ENCODE data around the gene CCDC171.
"Not testable (repeated sequence)": the region's sequence is repeated elsewhere in the genome, so short reads cannot be mapped to it uniquely, and the experiment has no call there.

CCDC171 gene

GRCh38 chr9:15552636-15553527 lies at the start of gene CCDC171:
TSS of gene CCDC171 (plus strand) at chr9:15553043. CDS start at chr9:15564089, 11,046 bp downstream.
- DNase-seq = peak; percentile 74 to 80

GRCh38 chr9:15505921-15506320 lies 46.9 kb upstream of the CCDC171 start:
- no peak for DNase-seq

DNA sequence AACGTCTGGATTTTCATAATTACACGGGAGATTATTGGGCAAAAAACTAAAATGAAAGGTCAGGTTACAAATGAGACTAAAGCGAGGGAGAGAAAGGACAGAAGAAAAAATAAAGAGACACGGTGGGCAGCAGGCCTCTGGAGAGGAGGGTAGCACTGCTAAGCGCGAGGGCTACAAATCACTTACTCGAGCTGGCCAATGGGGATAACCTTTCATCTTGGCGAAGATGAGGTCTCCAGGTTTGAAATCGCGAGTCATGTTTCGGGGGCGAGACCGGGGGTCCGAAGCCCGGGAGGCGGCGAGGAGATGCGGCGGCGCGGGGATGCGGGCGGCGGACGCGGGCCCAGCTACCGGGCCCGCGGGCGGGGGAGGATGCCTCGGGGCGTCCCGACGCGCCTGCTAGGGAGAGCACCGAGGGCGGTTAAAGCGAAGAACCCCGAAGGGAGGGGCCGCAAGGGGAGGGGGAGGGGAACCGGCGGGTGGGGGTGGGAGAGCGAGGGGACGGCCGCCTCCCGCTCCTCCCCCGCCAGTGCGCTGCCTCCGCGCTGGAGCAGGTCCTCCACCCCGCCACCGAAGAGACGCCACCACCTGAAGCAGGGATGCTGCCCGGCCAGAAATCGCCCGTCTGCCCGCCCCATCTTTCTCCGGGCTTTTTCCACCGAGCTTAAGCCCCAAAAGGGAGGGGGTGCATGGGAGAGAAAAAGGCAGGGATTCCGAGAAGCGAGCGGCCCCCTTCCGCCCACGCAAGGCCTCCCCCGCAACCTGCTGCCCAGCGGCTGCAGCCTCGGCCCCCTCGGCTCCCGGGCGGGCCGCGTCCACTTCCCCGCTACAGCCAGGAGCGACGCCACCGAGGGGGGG lies 42.7 kb upstream of the CCDC171 start:
- peak; percentile 54 to 58 for DNase-seq

DNA sequence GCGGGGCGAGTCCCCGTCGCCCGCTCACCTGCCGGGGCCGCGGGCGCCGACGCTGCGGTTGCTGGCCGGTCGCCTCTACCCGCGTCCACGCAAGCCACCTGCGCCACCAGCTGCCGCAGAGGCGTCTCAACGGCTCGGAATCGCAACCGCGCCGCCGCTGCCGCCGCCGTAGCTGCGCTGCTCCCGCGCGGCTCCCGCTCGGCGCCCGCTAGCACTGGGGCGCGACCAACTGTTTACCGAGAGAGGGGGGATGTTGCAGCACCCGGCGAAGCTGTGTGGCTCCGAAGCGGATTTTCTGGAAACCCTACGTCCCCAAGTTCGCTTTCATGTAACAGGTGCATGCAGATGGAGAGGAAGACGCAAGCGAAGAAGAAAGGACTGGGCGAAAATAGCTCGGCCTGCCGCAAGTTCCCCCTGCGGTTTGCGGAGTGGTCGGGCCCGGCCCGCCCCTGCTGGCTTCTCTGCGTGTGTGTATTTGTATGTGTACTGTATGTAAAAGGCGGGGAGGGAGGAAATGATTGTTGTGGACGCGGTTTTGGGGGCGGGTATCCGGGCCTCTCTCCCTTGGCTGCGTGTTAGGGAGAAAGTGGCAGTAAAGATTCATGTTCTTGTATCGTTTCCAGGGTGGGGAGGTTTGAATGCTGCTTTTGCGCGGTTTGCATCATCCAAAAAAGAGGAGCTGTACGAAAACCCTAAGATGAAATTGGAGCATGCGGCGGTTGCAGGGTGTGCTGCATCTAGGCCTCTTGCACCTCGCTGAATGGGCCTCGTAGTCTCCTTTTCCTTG lies 41.9 kb upstream of the CCDC171 start, which contains the start of gene PSIP1:
TSS of gene PSIP1 (minus strand) at position 182 of the 787 bp plus-strand sequence. CDS start 782 bp downstream, outside the sequence.
- peak; percentile 75 to 76 for DNase-seq

DNA sequence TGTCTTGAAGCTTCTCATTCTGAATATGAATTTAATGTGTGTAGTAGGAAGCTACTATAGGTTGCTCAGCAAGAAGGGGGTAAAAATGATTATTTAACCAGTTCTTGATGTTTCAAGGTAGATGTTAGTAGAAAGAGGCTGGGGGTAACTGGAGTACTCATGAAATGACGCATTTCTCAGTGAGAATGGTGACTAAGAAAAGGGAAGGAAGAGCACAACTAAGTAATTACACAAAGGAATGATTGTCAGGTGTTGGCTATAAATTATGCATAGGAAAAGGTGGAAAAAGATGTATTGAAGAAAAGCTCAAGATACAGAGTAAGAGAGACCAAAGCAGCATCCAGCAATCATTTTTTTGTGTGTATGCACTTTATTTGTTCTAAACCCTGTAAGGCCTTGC lies 40.6 kb upstream of the CCDC171 start:
- DNase-seq = no peak

DNA sequence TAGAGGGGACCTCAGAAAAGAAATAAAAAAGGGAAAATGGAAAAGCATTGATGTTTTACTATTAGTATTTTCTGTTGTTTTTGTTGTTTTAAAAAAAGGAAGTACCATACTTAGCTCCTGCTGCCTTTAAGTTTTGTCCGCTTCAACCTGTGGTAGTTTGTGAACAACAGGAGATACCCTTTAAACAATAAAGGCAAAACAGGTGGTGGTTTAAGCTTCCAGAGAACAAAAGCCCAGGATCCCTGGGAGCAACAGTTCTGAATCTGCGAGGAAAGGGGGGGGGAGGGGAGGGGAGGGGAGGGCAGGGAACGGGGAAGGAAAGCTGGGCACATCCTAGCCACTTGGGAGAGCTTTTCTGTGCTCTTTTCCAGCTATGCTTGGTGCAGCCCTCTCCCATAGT lies 40.0 kb upstream of the CCDC171 start:
- DNase-seq = no peak

DNA sequence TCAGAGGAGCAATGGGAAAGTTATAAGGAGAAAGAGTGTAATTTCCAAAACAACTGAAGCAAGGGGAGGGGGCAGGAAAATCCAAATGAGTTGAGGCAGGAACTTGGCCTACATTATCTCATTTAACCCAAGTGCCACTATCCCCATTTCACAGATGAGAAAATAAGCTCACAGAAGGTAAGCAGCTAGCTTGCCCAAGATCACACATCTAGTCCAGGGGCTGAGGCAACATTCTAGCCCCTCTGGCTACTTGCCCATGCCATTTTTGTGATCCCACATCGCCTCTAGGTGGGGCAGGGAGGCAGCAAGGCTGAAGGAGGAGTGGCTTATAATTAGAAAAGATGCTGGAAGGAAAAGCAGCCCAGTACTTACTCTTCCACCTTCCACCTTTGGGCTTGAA lies 39.5 kb upstream of the CCDC171 start:
- DNase-seq = no peak

GRCh38 chr9:15519831-15520230 lies 33.0 kb upstream of the CCDC171 start:
- no peak for DNase-seq

GRCh38 chr9:15521254-15521653 lies 31.6 kb upstream of the CCDC171 start:
- DNase-seq = no peak

DNA sequence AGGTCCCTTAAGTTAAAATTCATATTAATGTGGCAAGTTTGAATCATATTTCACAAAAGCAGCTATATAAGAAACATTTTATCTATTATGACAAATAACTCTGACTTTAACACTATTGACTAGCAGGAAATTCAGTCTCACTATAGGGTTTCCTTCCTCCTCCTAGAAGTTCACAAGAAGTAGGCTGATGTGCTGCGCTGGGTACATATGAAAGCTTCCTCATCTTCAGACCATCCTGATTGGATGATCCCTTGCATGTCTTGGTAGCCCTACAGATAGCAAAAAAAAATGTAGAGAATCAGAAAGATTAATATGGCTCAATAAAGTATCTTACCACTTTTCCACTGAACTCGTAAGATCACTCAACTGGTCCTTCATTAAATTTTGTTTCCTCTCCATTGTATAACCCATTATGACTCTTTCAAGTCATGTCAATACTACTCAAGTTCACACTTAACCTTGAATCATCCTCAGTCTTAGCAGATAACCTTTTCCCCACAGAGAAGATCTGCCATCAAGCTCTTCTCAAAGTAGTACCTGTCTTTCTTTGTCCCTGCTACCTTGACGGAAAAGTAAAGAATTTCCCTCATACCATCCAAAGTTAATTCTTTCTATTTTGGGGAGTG lies 30.6 kb upstream of the CCDC171 start:
- no peak for DNase-seq

DNA sequence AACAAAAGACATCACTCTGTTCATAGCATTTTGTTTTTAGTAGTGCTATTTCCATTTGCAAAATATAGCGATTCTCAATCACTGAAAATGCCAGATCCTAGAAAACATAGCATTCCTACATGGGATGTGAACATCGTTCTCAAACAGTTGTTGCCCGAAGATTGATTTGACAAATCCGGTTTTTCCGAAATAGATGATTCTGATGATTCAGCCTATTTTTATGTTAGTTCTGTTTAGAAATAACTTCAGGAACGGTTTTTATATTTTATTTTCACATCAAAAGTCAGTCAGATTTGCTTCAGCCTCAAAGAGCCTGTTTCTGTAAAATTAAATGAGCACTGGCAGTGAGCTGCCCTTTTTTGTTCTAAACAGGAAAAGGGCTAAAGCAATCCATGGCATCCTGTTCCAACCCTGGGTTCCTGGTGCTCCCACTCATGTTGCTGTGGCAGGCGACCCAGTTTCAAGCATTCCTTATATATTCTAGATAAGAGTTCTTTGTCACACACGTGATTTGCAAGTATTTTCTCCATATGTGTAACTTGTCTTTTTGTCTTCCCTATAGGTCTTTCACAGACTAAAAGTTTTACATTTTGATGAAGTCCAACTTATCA lies 27.9 kb upstream of the CCDC171 start:
- DNase-seq = no peak

DNA sequence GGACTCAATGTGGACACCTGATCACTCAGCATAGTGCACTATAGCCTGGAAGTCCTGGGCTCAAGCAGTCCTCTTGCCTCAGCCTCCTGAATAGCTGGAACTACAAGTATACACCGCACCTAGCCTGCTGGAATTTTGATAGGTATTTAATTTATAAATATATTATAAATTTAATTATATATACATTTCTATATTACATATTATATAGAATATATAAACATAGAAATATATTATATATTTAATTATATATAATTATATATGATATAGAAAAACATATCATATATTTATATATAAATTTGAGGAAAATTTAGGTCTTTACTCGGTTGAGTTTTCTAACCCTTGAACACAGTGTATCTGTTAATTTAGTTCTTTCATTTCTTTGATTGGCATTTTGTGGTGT lies 26.9 kb upstream of the CCDC171 start:
- no peak for DNase-seq

DNA sequence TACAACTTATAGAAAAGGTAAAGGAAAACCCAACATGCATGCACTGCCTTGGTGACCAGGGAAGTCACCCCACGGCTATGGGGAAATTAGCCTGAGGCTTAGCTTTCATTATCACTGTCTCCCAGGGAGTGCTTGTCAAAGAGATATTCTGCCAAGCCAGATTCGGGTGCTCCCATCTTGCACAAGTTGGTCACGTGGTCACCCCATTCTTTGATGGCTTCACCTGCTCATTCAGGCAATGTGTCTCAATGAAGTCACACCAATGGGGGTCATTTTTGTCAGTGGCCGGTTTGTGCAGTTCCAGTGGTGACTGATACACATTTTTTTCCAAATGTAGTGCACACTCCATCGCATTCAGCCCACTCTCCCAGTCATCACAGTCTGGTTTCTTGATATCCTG lies 25.8 kb upstream of the CCDC171 start:
- not testable (repeated sequence) for DNase-seq

DNA sequence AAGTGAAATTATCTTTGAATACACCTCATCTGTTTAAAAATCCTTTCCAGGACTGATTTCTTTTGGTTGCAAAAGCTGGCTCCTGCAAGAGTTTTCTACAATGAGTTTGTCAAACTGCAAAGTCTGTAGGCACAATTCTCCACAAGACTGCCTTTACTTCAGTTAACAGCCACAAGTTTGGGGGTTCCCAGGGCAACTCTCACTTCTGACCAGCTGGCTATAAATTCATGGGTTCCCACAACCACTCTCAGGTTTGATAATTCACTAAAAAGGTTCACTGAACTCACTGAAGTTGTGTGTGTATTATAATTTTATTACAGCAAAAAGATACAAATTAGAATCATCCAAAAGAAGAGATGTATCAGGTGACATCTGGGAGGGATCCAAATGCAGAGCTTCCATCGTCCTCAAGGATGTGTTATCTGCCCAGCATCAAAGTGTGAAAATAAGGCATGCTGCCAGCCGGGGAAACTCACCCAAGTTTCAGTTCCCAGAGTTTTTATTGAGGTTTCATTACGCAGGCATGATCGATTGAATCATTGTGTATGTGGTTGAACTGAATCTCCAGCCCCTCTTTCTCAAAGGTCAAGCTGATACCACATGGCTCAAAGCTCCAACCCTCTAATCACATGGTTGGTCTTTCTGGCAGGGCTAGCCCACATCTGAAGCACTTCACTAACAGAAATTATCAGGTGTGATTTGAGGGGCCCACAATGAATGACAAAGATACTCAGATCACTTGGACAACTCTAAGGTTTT lies 23.1 kb upstream of the CCDC171 start:
- no peak for DNase-seq

DNA sequence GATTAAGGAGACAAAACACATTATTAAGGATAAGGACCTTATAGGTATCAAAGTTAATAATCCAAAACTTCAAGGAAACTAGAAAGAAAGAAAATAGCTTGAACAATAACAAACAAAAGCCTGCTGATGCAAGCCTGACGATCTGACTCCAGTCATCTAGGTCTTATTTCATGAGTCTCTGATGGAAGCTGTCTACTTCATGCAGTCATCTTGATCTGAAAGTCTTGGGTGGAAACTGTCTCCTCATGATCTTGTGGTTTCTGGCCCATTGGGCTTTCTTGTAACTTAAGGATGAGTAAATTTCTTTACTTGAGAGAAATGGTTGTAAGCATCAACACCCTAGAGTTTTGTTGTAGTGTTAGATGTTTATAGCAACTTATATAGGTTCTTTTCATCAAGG lies 21.5 kb upstream of the CCDC171 start:
- no peak for DNase-seq

DNA sequence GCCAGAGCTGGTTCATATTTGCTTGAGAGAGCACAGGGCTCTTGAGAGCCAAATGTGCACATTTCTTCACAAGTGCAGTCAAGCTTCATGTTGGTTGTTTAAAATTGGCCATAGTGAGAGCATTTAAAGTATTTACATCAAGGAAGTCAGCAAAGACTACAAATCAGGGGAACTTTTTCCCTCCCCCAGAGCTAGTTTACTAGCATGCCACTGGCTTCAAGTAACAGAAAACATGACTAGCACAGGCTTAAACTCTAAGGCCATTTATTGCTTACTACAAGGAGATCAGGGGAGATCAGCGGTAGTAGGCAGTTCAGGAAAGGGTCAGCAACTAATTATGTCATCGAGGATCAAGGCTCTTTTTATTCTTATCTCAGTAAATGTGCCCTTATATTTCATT lies 11.0 kb upstream of the CCDC171 start:
- no peak for DNase-seq

DNA sequence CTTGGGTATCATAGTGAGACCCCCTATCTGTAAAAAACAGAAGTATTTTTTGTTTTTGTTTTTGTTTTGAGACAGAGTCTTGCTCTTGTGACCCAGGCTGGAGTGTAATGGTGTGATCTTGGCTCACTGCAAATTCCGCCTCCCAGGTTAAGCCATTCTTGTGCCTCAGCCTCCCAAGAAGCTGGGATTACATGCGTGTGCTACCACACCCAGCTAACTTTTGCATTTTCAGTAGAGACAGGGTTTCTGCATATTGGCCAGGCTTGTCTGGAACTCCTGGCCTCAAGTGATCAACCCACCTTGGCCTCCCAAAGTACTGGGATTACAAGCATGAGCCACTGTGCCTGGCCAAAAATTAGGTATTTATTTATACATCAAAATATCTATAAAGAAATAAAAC lies 10.2 kb upstream of the CCDC171 start:
- DNase-seq = no peak

DNA sequence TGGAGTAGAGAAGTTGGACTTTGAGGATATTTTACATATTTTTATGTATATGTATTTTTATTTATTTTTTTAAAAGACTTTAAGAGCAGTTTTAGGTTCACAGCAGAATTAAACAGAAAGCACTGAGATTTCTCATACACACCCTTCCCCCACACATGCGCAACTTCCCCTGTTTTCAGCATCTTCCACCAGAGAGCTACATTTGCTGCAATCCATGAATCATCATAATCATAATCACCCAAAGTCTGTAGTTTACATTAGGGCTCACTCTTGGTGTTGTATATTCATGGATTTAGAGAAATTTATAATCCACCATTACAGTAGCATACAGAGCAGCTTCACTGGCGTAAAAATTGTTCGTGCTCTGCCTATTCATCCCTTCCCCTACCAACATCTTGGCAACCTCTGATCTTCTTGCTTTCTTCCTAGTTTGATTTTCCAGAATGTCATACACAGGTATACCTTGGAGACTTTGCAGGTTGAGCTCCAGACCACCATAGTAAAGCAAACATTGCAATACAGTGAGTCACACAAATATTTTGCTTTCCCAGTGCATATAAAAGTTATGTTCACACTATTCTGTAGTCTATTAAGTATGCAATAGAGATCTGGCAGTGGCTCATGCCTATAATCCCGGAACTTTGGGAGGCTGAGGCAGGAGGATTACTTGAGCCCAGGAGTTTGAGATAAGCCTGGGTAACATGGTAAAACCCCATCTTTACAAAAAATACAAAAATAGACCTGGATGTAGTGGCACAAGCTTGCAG lies 9.6 kb upstream of the CCDC171 start:
- DNase-seq = no peak

DNA sequence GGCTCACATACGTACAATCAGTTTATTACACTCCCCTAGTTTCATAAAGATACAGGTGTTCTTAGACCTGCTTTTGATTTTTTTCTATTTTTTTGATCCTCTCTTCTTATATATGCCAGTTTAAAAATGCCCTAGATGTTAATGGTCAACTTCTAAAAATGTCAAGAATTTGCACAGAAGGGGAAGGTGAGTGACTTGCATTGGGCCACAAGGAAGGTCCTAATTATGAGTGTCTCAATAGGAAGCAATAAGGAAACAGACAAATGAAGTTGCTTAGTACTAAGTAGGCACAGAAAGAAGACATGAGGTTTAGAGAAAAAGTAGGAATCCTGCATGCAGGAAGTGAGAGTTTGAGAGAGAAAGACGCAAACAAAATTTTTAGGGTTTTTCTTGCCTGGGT lies 3.2 kb upstream of the CCDC171 start:
- DNase-seq = no peak

GRCh38 chr9:15553528-15553898 lies 670 bp downstream of the CCDC171 start:
- DNase-seq = no peak
